Subcutaneous abdominal adipose tissue (tissue), 5 donors: ENCODE results near the gene FBXW8.

Experiments used
- H3K27ac ChIP-seq: one replicate; pipeline ENCODE4 v1.7.0; 2013; ENCODE audit warnings: low read depth, mild to moderate bottlenecking, inconsistent platforms, low read length, moderate library complexity
- H3K27me3 ChIP-seq, 5 donors: one replicate each; pipeline ENCODE4 v1.7.0; 2013; ENCODE audit warnings: low read length in 5 of 5, inconsistent platforms in 1 of 5; ENCODE audit not compliant: control insufficient read depth in 5 of 5, insufficient read depth in 4 of 5
- H3K36me3 ChIP-seq, 5 donors: one replicate each; pipeline ENCODE4 v1.7.0; 2013; ENCODE audit warnings: low read length in 5 of 5; ENCODE audit not compliant: control insufficient read depth in 5 of 5, insufficient read depth in 5 of 5
- H3K4me1 ChIP-seq, 5 donors: one replicate each; pipeline ENCODE4 v1.7.0; 2013; ENCODE audit warnings: low read length in 5 of 5, mild to moderate bottlenecking in 3 of 5, moderate library complexity in 1 of 5; ENCODE audit not compliant: control insufficient read depth in 5 of 5, insufficient read depth in 5 of 5
- H3K4me3 ChIP-seq, 5 donors: one replicate each; pipeline ENCODE4 v1.7.0; 2013; ENCODE audit warnings: low read length in 5 of 5, low read depth in 1 of 5
- H3K9ac ChIP-seq, 5 donors: one replicate each; pipeline ENCODE4 v1.7.0; 2013; ENCODE audit warnings: low read length in 5 of 5, mild to moderate bottlenecking in 4 of 5, moderate library complexity in 3 of 5
- H3K9me3 ChIP-seq, 5 donors: one replicate each; pipeline ENCODE4 v1.7.0; 2013; ENCODE audit warnings: low read length in 5 of 5; ENCODE audit not compliant: control insufficient read depth in 5 of 5
- donor health status: healthy.
- donor health status: healthy.
- donor health status: healthy.
- donor health status: healthy.
- donor health status: healthy.

FBXW8 gene

GRCh38 chr12:117039891-117040309 is 129.2 kb downstream of the FBXW8 start:
- Histone ChIP-seq H3K9ac (no peak overlapping the region), H3K27ac (no peak overlapping the region), H3K9me3 (no peaks in the 10 kb centered on the region), H3K4me1 (peaks cover 0 to 3% (median 0%) of the 10 kb centered on the region in 5 donors), H3K36me3 (no peaks in the 10 kb centered on the region), H3K4me3 (no peak overlapping the region), H3K27me3 (peaks cover 7 to 22% (median 11%) of the 10 kb centered on the region in 5 donors)

DNA sequence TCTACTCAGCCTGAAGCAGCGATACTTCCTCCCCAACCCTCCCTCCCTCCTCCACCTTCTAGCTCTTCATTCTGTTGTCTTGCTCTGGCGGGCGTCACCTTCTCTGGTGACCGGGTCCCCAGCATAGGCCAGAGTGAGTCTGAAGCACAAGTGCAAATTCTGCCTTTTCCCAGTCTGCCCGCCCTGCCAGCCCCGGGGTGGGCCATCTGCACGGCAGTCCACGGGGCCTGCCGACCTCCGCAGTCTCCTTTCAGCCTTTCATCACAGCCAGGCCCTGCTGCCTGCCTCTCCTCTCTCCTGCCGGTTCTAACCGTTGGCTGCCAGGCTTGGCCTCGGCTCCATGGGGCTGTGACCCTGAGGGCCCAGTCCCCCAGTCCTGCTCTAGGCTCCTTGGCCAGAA is 129.7 kb downstream of the FBXW8 start:
- Histone ChIP-seq H3K4me1 (peaks cover 0 to 9% (median 3%) of the 10 kb centered on the region in 5 donors), H3K9ac (no peak overlapping the region), H3K36me3 (no peaks in the 10 kb centered on the region), H3K9me3 (no peaks in the 10 kb centered on the region), H3K27me3 (peaks cover 7 to 18% (median 12%) of the 10 kb centered on the region in 5 donors), H3K4me3 (no peak overlapping the region), H3K27ac (no peak overlapping the region)

DNA sequence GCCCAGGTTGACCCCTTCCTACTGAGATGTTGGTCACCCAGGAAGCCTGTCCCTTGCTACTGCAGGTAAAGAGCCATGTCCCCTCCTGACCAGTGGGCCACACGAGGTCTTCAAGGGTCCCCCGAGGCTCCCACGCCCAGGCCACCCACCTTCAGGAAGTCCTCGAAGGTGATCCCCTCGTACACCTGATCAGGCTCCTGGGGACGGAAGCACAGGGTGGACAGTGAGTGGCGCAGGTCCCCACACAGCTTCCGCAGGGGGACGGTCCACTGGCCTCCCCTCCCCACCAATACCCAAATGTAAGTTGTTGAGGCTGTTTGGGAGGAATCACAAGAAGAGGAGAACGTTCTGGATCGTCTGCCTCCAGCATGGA is 131.0 kb downstream of the FBXW8 start:
- H3K9ac ChIP-seq: no peak overlapping the region
- H3K9me3 ChIP-seq: no peaks in the 10 kb centered on the region
- peaks cover 0 to 15% (median 4%) of the 10 kb centered on the region in 5 donors for H3K4me1 ChIP-seq
- no peaks in the 10 kb centered on the region for H3K36me3 ChIP-seq
- peaks cover 5 to 9% (median 7%) of the 10 kb centered on the region in 5 donors for H3K27me3 ChIP-seq
- H3K4me3 ChIP-seq: no peak overlapping the region
- no peak overlapping the region for H3K27ac ChIP-seq

DNA sequence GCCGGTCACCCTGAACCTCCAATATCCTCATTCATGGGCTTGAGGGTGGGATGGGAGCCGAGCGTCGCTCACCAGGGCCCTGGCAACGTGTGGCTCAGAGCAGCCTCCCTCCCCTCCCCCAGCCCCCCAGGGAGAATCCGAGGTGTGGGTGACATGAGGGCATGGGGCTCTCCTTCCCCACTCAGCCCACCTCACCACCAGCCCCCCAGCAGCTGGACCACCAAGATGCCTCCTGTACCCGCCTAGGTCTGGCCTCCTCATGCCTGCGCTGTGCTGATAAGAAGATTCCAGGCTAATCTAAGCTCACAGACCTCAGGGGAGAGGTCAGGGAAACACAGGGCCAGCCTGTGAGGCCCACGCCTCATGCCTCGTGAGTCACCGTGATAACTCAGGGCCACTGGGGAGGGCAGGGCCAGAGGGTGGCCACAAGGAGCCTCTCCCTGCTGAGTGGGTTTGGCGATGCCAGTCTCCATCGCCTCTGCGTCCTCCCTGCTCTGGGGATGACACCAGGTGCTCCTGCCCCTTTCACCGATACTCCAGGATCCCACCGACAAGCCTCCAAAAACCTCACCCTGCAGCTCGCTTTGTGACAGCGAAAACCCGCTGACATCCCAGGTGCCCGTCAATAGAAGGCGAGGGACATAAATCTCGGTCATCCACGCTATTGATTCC is 131.6 kb downstream of the FBXW8 start:
- peaks cover 0 to 15% (median 4%) of the 10 kb centered on the region in 5 donors for H3K4me1 ChIP-seq
- peaks cover 3 to 11% (median 7%) of the 10 kb centered on the region in 5 donors for H3K27me3 ChIP-seq
- no peaks in the 10 kb centered on the region for H3K9me3 ChIP-seq
- no peaks in the 10 kb centered on the region for H3K36me3 ChIP-seq
- no peak overlapping the region for H3K27ac ChIP-seq
- no peak overlapping the region for H3K9ac ChIP-seq
- H3K4me3 ChIP-seq: no peak overlapping the region

- H3K9ac ChIP-seq: no peak overlapping the region
- H3K27ac ChIP-seq: no peak overlapping the region
- H3K4me3 ChIP-seq: no peak overlapping the region
- peaks cover 0 to 16% (median 4%) of the 10 kb centered on the region in 5 donors for H3K4me1 ChIP-seq
- H3K9me3 ChIP-seq: no peaks in the 10 kb centered on the region
- H3K36me3 ChIP-seq: no peaks in the 10 kb centered on the region
- peaks cover 3 to 12% (median 7%) of the 10 kb centered on the region in 5 donors for H3K27me3 ChIP-seq
These were observed 132.1 kb downstream of the FBXW8 start for GRCh38 chr12:117042862-117043261.

DNA sequence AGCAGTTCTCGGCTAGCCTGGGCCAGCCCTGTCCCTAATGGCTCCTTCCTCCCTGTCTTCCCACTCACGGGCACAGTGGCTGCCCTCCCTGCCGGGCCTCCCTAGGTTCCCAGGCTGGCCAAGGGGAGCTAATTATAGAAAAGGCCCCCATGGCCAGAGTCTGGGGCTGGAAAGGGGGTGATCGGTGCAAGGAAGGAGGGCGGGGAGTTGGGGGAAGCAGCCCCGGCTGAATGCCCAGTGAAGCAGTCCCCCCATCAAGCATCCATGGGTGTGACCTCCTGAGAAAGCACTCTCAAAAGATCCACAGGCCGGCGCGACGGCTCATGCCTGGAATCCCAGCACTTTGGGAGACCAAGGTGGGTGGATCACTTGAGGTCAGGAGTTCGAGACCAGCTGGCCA is 133.6 kb downstream of the FBXW8 start:
- H3K36me3 ChIP-seq: no peaks in the 10 kb centered on the region
- H3K9me3 ChIP-seq: no peaks in the 10 kb centered on the region
- H3K4me3 ChIP-seq: no peak overlapping the region
- peaks cover 0 to 30% (median 7%) of the 10 kb centered on the region in 5 donors for H3K4me1 ChIP-seq
- peaks cover 3 to 17% (median 6%) of the 10 kb centered on the region in 5 donors for H3K27me3 ChIP-seq
- H3K27ac ChIP-seq: no peak overlapping the region
- H3K9ac ChIP-seq: no peak overlapping the region

GRCh38 chr12:117044790-117045159 is 134.0 kb downstream of the FBXW8 start:
- H3K4me1 ChIP-seq: peaks cover 0 to 31% (median 7%) of the 10 kb centered on the region in 5 donors
- no peaks in the 10 kb centered on the region for H3K9me3 ChIP-seq
- H3K27me3 ChIP-seq: peaks cover 3 to 17% (median 6%) of the 10 kb centered on the region in 5 donors
- H3K36me3 ChIP-seq: no peaks in the 10 kb centered on the region
- no peak overlapping the region for H3K27ac ChIP-seq
- no peak overlapping the region for H3K9ac ChIP-seq
- peak overlapping the region in 1 of 5 donors; percentile 44 for H3K4me3 ChIP-seq

DNA sequence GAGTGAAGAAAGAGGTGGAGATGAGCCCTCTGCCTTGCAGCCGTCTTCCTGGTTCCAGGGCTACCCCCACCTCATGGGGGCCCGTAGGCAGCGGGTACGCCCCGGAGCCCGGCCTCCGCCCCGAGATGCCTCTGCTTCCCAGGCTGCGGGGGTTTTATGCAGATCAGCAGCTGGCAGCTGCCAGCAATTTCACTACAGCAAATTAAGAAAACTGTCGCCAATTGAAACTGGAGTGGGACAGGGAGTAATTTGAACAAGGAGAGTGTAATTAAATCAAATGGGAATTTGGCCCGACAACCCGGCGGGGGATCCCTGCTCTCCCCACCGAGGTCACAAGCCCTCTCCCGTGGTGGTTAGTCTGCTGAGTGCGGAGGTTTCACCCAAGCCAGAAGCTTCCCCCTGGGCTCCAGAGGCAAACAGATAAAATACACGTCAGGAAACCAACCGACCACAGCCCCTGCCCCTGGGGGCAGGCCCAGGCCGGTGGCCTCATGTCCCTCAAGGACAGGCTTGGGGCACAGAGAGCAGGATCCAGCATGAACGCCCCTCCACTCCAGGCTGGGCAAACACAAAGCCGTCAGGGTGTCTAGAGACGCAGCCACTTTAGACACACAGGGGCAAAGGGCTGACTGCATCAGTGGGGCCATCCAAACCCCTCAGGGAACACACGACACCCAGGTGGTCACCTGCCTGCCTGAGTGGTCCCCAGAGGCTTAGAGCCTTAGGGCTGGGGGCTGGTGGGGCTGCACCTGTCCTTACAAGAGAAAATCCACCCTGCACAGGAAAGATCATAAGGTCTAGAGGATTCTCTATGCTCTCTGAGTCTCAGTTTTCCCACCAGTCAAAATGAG is 134.6 kb downstream of the FBXW8 start:
- Histone ChIP-seq H3K4me1 (peaks cover 0 to 31% (median 7%) of the 10 kb centered on the region in 5 donors), H3K9me3 (no peaks in the 10 kb centered on the region), H3K27me3 (peaks cover 3 to 17% (median 6%) of the 10 kb centered on the region in 5 donors), H3K4me3 (peak overlapping the region in 1 of 5 donors; percentile 44), H3K36me3 (no peaks in the 10 kb centered on the region), H3K27ac (no peak overlapping the region), H3K9ac (no peak overlapping the region)

- H3K9ac ChIP-seq: no peak overlapping the region
- no peak overlapping the region for H3K4me3 ChIP-seq
- peaks cover 0 to 31% (median 7%) of the 10 kb centered on the region in 5 donors for H3K4me1 ChIP-seq
- H3K27ac ChIP-seq: no peak overlapping the region
- no peaks in the 10 kb centered on the region for H3K36me3 ChIP-seq
- peaks cover 3 to 17% (median 6%) of the 10 kb centered on the region in 5 donors for H3K27me3 ChIP-seq
- H3K9me3 ChIP-seq: no peaks in the 10 kb centered on the region
These were observed 135.2 kb downstream of the FBXW8 start for GRCh38 chr12:117046011-117046369.

- Histone ChIP-seq H3K27me3 (peaks cover 3 to 17% (median 6%) of the 10 kb centered on the region in 5 donors), H3K4me3 (no peak overlapping the region), H3K9ac (no peak overlapping the region), H3K36me3 (no peaks in the 10 kb centered on the region), H3K4me1 (peaks cover 0 to 31% (median 7%) of the 10 kb centered on the region in 5 donors), H3K27ac (no peak overlapping the region), H3K9me3 (no peaks in the 10 kb centered on the region)
These were observed 135.7 kb downstream of the FBXW8 start for GRCh38 chr12:117046425-117046824.
